HG03108 (cell line): ENCODE data around the gene ZFP36L2.

Source experiments
- ATAC-seq: cut with Tn5 transposase; IDR thresholded peaks from one replicate; pipeline ENCODE4 v1.9.1; 2021; ENCODE audit warnings: moderate library complexity; ENCODE audit not compliant: unreplicated experiment

The ZFP36L2 gene

GRCh38 chr2:43226558-43226954 is at the start of gene ZFP36L2:
Gene ZFP36L2, minus strand, starts transcription at chr2:43226606. Its CDS starts 291 bp downstream, at chr2:43226315.
- ATAC-seq = peak; percentile 53

GRCh38 chr2:43274721-43275120 is 48.3 kb upstream of the ZFP36L2 start:
- no peak for ATAC-seq

- no peak for ATAC-seq
Observed at GRCh38 chr2:43274055-43274454, 47.6 kb upstream of the ZFP36L2 start.

GRCh38 chr2:43273529-43273928 is 47.1 kb upstream of the ZFP36L2 start:
- peak; percentile 72 for ATAC-seq

- ATAC-seq = no peak
Observed at GRCh38 chr2:43270930-43271615, 44.7 kb upstream of the ZFP36L2 start.

GRCh38 chr2:43270461-43270860 is 44.1 kb upstream of the ZFP36L2 start:
- no peak for ATAC-seq

- ATAC-seq = no peak
Observed at GRCh38 chr2:43269706-43270105, 43.3 kb upstream of the ZFP36L2 start.

- no peak for ATAC-seq
Observed at GRCh38 chr2:43269074-43269572, 42.7 kb upstream of the ZFP36L2 start.

- ATAC-seq = no peak
Observed at GRCh38 chr2:43268066-43268953, 41.9 kb upstream of the ZFP36L2 start.

GRCh38 chr2:43267381-43267780 is 41.0 kb upstream of the ZFP36L2 start:
- ATAC-seq = no peak

GRCh38 chr2:43266711-43267111 is 40.3 kb upstream of the ZFP36L2 start:
- ATAC-seq = no peak

- no peak for ATAC-seq
Observed at GRCh38 chr2:43265421-43265820, 39.0 kb upstream of the ZFP36L2 start.

- ATAC-seq = no peak
Observed at GRCh38 chr2:43265001-43265400, 38.6 kb upstream of the ZFP36L2 start.

GRCh38 chr2:43262951-43263350 is 36.5 kb upstream of the ZFP36L2 start:
- ATAC-seq = no peak

- no peak for ATAC-seq
Observed at GRCh38 chr2:43262239-43262638, 35.8 kb upstream of the ZFP36L2 start.

GRCh38 chr2:43259512-43259911 is 33.1 kb upstream of the ZFP36L2 start:
- ATAC-seq = no peak

GRCh38 chr2:43258547-43259156 is 32.2 kb upstream of the ZFP36L2 start:
- ATAC-seq = no peak

- ATAC-seq = no peak
Observed at GRCh38 chr2:43255296-43255910, 29.0 kb upstream of the ZFP36L2 start.

- ATAC-seq = no peak
Observed at GRCh38 chr2:43254331-43254730, 27.9 kb upstream of the ZFP36L2 start.

- no peak for ATAC-seq
Observed at GRCh38 chr2:43251171-43251731, 24.8 kb upstream of the ZFP36L2 start.

- ATAC-seq = no peak
Observed at GRCh38 chr2:43250015-43250414, 23.6 kb upstream of the ZFP36L2 start.
